CD4-positive, alpha-beta memory T cell (primary cell): ENCODE measurements around the gene FNBP1L. TPM values are rescaled to one million over a fixed set of nuclear protein-coding genes. Genes with fewer than 3 reads are reported as not detected.

Experiments
- CTCF ChIA-PET: fragments of 350-600 bp; sonication (Branson Sonifier 250); formaldehyde crosslinking; loops from one replicate; lab custom pipeline; 2021; ENCODE audit warnings: inconsistent platforms; ENCODE audit not compliant: partially characterized antibody; lab: Charles Lee
- POLR2A ChIA-PET: fragments of 350-600 bp; sonication (Branson Sonifier 250); formaldehyde crosslinking; loops from one replicate; lab custom pipeline; 2021; ENCODE audit not compliant: partially characterized antibody; lab: Charles Lee
- DNase-seq, 5 donors: peaks; one replicate each; pipeline versions ENCODE4 v3.0.0 to v3.0.0-alpha.2; 2020 to 2022; ENCODE audit warnings: mixed read lengths in 1 of 5
- H3K27ac ChIP-seq: one replicate; pipeline ENCODE4 v1.7.0; 2013; ENCODE audit warnings: low read depth, low read length
- H3K27me3 ChIP-seq: 2 replicates; pipeline ENCODE4 v1.7.0; 2013; ENCODE audit warnings: mild to moderate bottlenecking, low read length, moderate library complexity; ENCODE audit not compliant: insufficient read depth
- H3K36me3 ChIP-seq: 2 replicates; pipeline ENCODE4 v1.7.0; 2013; ENCODE audit warnings: mild to moderate bottlenecking, low read length, moderate library complexity; ENCODE audit not compliant: insufficient read depth
- H3K4me1 ChIP-seq: 2 replicates; pipeline ENCODE4 v1.7.0; 2013; ENCODE audit warnings: mild to moderate bottlenecking, low read length, moderate library complexity; ENCODE audit not compliant: insufficient read depth
- H3K4me3 ChIP-seq, 2 donors: one replicate each; pipeline ENCODE4 v1.7.0; 2013; ENCODE audit warnings: low read length in 2 of 2, mild to moderate bottlenecking in 1 of 2
- H3K9me3 ChIP-seq, 2 donors: one replicate each; pipeline ENCODE4 v1.7.0; 2013; ENCODE audit warnings: low read length in 2 of 2, control low read depth in 1 of 2; ENCODE audit not compliant: control insufficient read depth in 1 of 2
- H3K27ac Mint-ChIP-seq, 7 donors: one replicate each; pipeline ENCODE4 v1.8.0; 2020 to 2021; ENCODE audit warnings: mixed read lengths in 7 of 7, mild to moderate bottlenecking in 6 of 7, inconsistent platforms in 3 of 7, moderate library complexity in 3 of 7
- H3K27me3 Mint-ChIP-seq, 2 donors: one replicate each; pipeline ENCODE4 v1.8.0; 2020 to 2021; ENCODE audit warnings: mixed read lengths in 2 of 2
- H3K36me3 Mint-ChIP-seq, 2 donors: one replicate each; pipeline ENCODE4 v1.8.0; 2020 to 2021; ENCODE audit warnings: mixed read lengths in 2 of 2, inconsistent platforms in 1 of 2, mild to moderate bottlenecking in 1 of 2
- H3K4me1 Mint-ChIP-seq, 4 donors: one replicate each; pipeline ENCODE4 v1.8.0; 2020 to 2021; ENCODE audit warnings: mixed read lengths in 4 of 4, mild to moderate bottlenecking in 1 of 4
- H3K4me3 Mint-ChIP-seq, 8 donors: one replicate each; pipeline ENCODE4 v1.8.0; 2020 to 2021; ENCODE audit warnings: mixed read lengths in 8 of 8, mild to moderate bottlenecking in 7 of 8, moderate library complexity in 6 of 8, inconsistent platforms in 3 of 8
- H3K9me3 Mint-ChIP-seq, 8 donors: one replicate each; pipeline ENCODE4 v1.8.0; 2020 to 2021; ENCODE audit warnings: mixed read lengths in 8 of 8, mild to moderate bottlenecking in 5 of 8, inconsistent platforms in 3 of 8, moderate library complexity in 1 of 8
- intact Hi-C: fragments of 100-400 bp; cut with micrococcal nuclease; formaldehyde crosslinking; loops from one replicate; pipeline ENCODE4 v1.15.1; 2023
- polyA plus RNA-seq, 2 donors: library from polyadenylated mRNA; unstranded; fragments of 300-500 nt; fragmentation: Illumina TruSeq; gene quantifications; one replicate each; pipeline ENCODE4 v1.2.3, GENCODE V29; 2021
- total RNA-seq, 2 experiments: library from RNA; stranded (reverse); gene quantifications; one replicate each; pipeline ENCODE4 v1.2.3, GENCODE V29; 2021

The FNBP1L gene
- total and polyA plus RNA-seq, 4 experiments from 2014 or later: 0.53 to 2.2 (median 1.6) TPM

DNA sequence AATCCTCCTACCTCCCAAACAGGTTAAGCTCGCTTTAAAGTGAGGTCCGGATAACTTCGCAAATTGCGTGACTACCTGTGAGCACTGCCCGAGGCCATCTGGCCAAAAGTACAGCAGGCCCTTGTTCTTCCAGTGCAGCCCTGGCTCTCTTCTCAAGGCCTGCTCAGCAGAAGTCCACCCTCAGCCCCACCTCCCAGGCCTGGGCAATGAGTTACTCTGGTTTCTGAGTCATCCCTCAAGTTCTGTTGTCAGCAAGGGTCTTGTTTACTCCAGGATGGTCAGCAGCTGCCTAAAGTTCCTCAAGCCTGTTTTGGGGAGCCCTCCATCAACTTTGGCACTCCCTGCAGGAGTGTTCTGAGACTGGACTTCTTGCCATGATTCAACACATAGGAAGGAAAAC lies 132.0 kb downstream of the FNBP1L start:
- Histone ChIP-seq H3K27ac (no peak overlapping the region), H3K4me3 (no peak overlapping the region), H3K9me3 (no peaks in the 10 kb centered on the region), H3K36me3 (no peaks in the 10 kb centered on the region), H3K4me1 (no peaks in the 10 kb centered on the region), H3K27me3 (no peaks in the 10 kb centered on the region)
- intact Hi-C loops: no loop called here
- Mint-ChIP-seq H3K9me3 (no peaks in the 10 kb centered on the region), H3K36me3 (no peaks in the 10 kb centered on the region), H3K27me3 (no peaks in the 10 kb centered on the region), H3K27ac (no peak overlapping the region), H3K4me1 (no peaks in the 10 kb centered on the region), H3K4me3 (no peak overlapping the region)
- CTCF ChIA-PET: no interaction called here
- POLR2A ChIA-PET: no interaction called here
- no peak for DNase-seq

DNA sequence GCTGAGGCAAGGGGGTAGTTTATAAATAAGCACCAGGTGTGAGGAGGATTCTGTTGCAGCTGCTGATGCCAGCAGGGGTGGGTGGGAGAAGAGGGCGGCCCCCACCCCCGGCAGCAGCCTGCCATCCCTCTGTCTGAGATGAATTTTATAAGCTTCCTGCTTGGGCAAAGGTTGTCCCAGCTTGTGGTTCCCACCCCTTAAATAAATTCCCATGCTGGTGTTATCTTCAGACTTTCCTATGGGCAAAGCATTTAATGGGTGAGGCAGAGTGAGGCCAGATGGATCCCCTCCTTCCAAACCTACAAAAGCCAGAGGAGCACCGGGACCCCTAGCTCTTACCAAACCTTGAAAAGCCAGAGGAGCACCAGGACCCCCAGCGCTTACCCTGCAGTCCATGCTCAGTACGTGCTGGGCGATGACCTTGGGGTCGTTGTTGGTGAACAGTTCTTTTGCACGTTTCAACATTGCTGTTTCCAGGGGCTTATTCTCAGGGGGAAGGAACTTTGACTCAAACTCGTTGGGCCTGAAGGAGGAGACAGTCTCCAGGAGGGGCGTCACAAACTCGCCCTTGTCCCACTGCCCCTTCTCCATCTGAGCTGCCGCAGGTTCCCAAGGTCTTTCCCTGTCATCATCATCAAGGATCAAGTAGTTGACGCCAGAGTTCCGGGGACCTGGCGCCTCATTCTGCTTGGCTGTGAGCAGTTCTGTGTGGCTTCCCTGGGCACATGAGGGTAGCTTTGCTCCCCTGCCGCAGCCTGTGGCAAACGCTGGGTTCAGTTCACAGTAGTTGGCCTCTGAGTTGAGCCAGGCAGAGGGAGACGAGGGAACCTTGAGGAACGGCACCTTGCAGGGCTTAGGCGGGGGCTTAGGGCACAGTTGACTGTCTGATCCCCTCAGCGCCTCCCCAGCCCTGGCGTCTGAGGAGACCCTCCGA lies 134.3 kb downstream of the FNBP1L start:
- CTCF ChIA-PET: no interaction called here
- H3K4me3 ChIP-seq: no peak overlapping the region
- H3K9me3 Mint-ChIP-seq: no peaks in the 10 kb centered on the region

DNA sequence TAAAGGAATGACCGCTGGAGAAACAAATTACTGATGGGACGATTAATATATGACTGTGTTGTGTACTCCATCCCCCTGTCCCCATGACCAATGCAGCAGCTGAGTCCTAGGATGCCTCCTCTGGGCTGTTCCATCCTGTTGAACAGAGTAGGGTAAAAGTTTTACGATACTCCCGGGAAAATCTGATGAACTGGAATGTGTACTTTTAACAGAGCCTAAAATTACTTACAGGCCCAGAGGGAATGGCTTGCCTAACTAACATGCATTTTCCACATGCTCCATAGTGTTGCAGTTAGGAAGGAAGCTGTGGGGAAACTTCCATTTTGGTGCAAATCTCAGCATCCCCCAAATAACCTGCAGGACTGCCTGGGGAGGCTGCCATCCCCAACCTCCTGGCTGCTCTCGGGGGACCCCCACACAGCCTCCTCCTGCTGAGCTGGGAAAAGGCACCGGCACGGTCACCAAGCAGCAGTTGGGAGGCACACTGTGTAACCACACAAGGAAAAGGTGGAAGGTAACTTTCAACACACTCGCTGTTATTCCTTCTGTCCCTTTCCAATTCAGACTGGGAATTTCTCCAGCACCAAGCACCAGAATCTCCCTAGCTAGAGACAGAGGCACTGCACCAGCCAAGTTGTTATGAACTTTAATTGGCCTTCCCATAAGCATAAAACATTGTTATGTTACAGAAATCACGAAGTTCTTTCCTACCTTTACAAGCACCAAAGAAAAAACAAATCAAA lies 136.5 kb downstream of the FNBP1L start:
- CTCF ChIA-PET: no interaction called here

More for the DNA sequence above, 134.3 kb downstream of the FNBP1L start:
- Mint-ChIP-seq H3K27ac (no peak overlapping the region), H3K27me3 (no peaks in the 10 kb centered on the region), H3K4me3 (no peak overlapping the region), H3K4me1 (no peaks in the 10 kb centered on the region), H3K36me3 (no peaks in the 10 kb centered on the region)
- H3K4me1 ChIP-seq: no peaks in the 10 kb centered on the region
- intact Hi-C loops: no loop called here
- no peaks in the 10 kb centered on the region for H3K36me3 ChIP-seq
- H3K27me3 ChIP-seq: no peaks in the 10 kb centered on the region
- DNase-seq: no peak
- H3K27ac ChIP-seq: no peak overlapping the region
- POLR2A ChIA-PET: no interaction called here
- no peaks in the 10 kb centered on the region for H3K9me3 ChIP-seq

DNA sequence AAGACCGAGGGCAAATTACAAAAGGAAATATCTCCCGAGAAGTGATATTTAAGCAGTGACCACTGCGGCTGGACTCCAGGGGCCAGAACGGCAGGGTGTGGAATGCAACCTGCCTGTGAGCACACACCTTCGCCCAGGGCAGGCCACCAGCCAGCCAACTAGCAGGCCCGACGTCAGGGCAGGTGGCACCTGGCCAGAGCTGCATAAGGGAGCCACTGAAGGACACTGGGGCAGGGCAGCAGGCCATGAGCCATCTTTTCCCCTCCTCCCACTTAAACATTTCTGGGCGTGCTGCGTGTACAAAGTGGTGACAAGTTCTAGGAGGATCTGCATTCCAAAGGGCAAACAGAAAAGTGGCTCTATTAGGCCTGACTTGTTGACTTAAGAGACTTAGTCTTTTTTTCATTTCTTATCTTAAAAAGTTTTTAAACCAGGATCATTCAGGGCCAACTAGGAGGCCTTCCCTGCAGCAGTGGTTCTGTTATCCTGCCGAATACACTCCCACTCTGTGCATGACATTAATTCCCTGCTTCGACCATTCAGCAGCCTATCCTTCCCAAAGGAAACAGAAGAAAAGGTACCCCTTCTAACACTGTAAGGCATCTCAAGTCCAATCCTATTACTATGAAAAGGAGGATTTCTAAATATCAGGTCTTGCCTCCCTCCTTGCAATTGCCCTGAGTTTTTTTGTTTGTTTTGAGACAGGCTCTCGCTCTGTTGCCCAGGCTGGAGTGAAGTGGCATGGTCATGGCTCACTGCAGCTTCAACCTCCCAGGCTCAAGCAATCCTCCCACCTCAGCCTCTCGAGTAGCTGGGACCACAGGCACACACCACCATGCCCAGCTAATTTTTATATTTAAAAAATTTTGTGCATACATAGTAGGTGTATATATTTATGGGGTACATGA lies 137.4 kb downstream of the FNBP1L start:
- no peaks in the 10 kb centered on the region for H3K4me1 Mint-ChIP-seq
- Histone ChIP-seq H3K4me1 (no peaks in the 10 kb centered on the region), H3K9me3 (no peaks in the 10 kb centered on the region), H3K4me3 (no peak overlapping the region), H3K36me3 (no peaks in the 10 kb centered on the region), H3K27me3 (no peaks in the 10 kb centered on the region), H3K27ac (no peak overlapping the region)
- ChIA-PET CTCF (no interaction called here), POLR2A (no interaction called here)
- intact Hi-C loops: no loop called here
- H3K4me3 Mint-ChIP-seq: no peak overlapping the region
- DNase-seq: no peak
- no peaks in the 10 kb centered on the region for H3K9me3 Mint-ChIP-seq
- no peak overlapping the region for H3K27ac Mint-ChIP-seq
- no peaks in the 10 kb centered on the region for H3K27me3 Mint-ChIP-seq
- no peaks in the 10 kb centered on the region for H3K36me3 Mint-ChIP-seq

More for the DNA sequence above, 136.5 kb downstream of the FNBP1L start:
- H3K36me3 ChIP-seq: no peaks in the 10 kb centered on the region
- no peaks in the 10 kb centered on the region for H3K27me3 Mint-ChIP-seq
- no peak overlapping the region for H3K4me3 ChIP-seq
- DNase-seq: no peak
- intact Hi-C loops: no loop called here
- H3K9me3 ChIP-seq: no peaks in the 10 kb centered on the region
- H3K27ac ChIP-seq: no peak overlapping the region
- no peaks in the 10 kb centered on the region for H3K4me1 Mint-ChIP-seq
- H3K27me3 ChIP-seq: no peaks in the 10 kb centered on the region
- no peaks in the 10 kb centered on the region for H3K9me3 Mint-ChIP-seq
- no peak overlapping the region for H3K4me3 Mint-ChIP-seq
- no peaks in the 10 kb centered on the region for H3K4me1 ChIP-seq
- no peak overlapping the region for H3K27ac Mint-ChIP-seq
- POLR2A ChIA-PET: no interaction called here
- no peaks in the 10 kb centered on the region for H3K36me3 Mint-ChIP-seq

DNA sequence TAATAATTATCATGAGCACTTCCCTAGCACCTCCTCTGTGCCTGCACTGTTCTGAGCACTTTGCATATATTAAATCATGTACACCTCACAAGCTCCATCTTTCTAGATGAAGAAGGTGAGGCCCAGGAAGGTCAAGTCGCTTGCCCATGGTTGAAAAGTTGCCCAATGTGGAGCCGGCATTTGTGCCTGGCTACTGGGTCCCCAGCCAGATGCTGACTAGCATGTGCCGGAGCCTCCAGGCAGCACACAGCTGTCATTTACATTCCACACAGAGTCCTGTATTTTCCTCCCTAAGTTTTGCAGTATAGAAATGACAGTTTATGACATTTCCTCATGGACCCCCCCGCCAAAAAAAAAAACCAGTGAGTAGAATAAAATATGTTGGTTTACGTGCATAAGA lies 139.4 kb downstream of the FNBP1L start:
- Mint-ChIP-seq H3K9me3 (no peaks in the 10 kb centered on the region), H3K4me1 (peaks cover 1 to 8% (median 5%) of the 10 kb centered on the region in 4 donors), H3K36me3 (no peaks in the 10 kb centered on the region), H3K4me3 (no peak overlapping the region), H3K27me3 (no peaks in the 10 kb centered on the region), H3K27ac (no peak overlapping the region)
- intact Hi-C loops: no loop called here
- POLR2A ChIA-PET: no interaction called here
- CTCF ChIA-PET: no interaction called here
- DNase-seq: no peak
- Histone ChIP-seq H3K27me3 (no peaks in the 10 kb centered on the region), H3K9me3 (no peaks in the 10 kb centered on the region), H3K36me3 (no peaks in the 10 kb centered on the region), H3K4me1 (peaks cover 6% of the 10 kb centered on the region), H3K27ac (no peak overlapping the region), H3K4me3 (no peak overlapping the region)

DNA sequence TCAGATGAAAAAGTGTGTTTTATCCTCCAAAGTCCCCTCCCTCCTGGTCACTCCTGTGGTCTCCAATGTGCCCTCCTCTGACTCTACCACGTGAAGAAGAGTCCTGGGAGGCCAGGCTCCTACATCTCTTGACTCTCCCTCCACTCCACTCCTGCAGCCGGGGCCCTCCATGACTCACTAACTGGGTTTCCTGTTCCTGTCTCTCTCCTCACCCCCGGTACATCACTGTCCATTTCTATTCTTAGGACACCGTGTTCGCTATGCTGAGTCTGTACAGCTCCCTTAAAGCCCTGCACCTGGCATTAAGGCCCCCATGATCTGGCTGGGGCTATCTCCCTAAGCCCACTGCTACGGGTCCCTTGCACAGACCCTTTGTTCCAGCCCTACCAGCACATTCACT lies 140.3 kb downstream of the FNBP1L start:
- no peak overlapping the region for H3K27ac ChIP-seq
- H3K36me3 ChIP-seq: no peaks in the 10 kb centered on the region
- CTCF ChIA-PET: no interaction called here
- no peak overlapping the region for H3K4me3 Mint-ChIP-seq
- H3K4me1 Mint-ChIP-seq: peaks cover 1 to 8% (median 5%) of the 10 kb centered on the region in 4 donors
- no peak for DNase-seq
- H3K27ac Mint-ChIP-seq: peak overlapping the region in 1 of 7 donors; percentile 44
- H3K4me3 ChIP-seq: no peak overlapping the region
- POLR2A ChIA-PET: no interaction called here
- no peaks in the 10 kb centered on the region for H3K9me3 ChIP-seq
- peaks cover 6% of the 10 kb centered on the region for H3K4me1 ChIP-seq
- no peaks in the 10 kb centered on the region for H3K9me3 Mint-ChIP-seq
- H3K27me3 ChIP-seq: no peaks in the 10 kb centered on the region
- H3K36me3 Mint-ChIP-seq: no peaks in the 10 kb centered on the region
- no peaks in the 10 kb centered on the region for H3K27me3 Mint-ChIP-seq
- intact Hi-C loops: no loop called here

DNA sequence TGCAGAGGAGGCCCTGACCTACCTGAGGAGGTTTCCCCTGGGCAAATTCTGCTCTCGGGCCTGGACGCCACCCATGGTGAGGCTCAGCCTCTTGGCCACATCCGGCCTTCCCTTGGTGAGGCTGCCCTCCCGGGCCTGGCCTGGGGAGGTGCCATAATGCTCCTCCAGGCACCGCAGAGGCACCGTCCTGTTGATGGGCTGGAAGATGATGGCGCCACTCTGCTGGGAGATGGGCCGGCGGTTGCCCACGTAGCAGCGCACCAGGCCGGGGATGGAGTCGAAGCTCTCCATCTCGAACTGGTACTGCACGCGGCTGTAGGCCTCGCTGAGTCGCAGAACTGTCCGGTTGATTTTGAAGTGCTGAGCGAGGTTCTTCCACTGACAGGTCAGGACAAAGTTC lies 141.0 kb downstream of the FNBP1L start:
- Mint-ChIP-seq H3K9me3 (no peaks in the 10 kb centered on the region), H3K27ac (no peak overlapping the region), H3K27me3 (no peaks in the 10 kb centered on the region), H3K4me3 (no peak overlapping the region), H3K4me1 (peaks cover 1 to 8% (median 5%) of the 10 kb centered on the region in 4 donors), H3K36me3 (no peaks in the 10 kb centered on the region)
- H3K4me1 ChIP-seq: peaks cover 6% of the 10 kb centered on the region
- no peaks in the 10 kb centered on the region for H3K9me3 ChIP-seq
- no peaks in the 10 kb centered on the region for H3K36me3 ChIP-seq
- no peak overlapping the region for H3K4me3 ChIP-seq
- H3K27me3 ChIP-seq: no peaks in the 10 kb centered on the region
- intact Hi-C loops: no loop called here
- no peak for DNase-seq
- ChIA-PET POLR2A (interaction anchor here (0.6 kb wide), 1 partner anchor 19 kb away, joined by 3 read pairs; no protein-coding TSS in a partner anchor), CTCF (no interaction called here)
- no peak overlapping the region for H3K27ac ChIP-seq
